AG04450 (cell line): ENCODE results near the gene LOXL4. TPM values are rescaled to one million over a fixed set of nuclear protein-coding genes. Genes with fewer than 3 reads are reported as not detected.

Experiments
- CTCF ChIA-PET: fragments of 300-600, 350-600 bp; formaldehyde crosslinking; extraction: SDS; loops from one replicate; lab custom pipeline; 2022; ENCODE audit warnings: antibody characterized with exemption, inconsistent platforms; lab: Charles Lee
- POLR2A ChIA-PET: fragments of 350-600 bp; formaldehyde crosslinking; extraction: SDS; loops from one replicate; lab custom pipeline; 2021; ENCODE audit warnings: antibody characterized with exemption, inconsistent platforms; lab: Yijun Ruan, JAX
- DNase-seq: peaks from one replicate; pipeline ENCODE4 v3.0.0-alpha.2; 2011; ENCODE audit warnings: low read depth, low spot score
- H3K27ac ChIP-seq: one replicate; pipeline ENCODE4 v1.5.1; 2012; ENCODE audit warnings: low read depth, low read length, control low read depth
- H3K27me3 ChIP-seq: one replicate; pipeline ENCODE4 v1.6.0; 2012; ENCODE audit warnings: low read length; ENCODE audit not compliant: control insufficient read depth, insufficient read depth
- H3K4me3 ChIP-seq: 2 replicates; pipeline ENCODE4 v1.5.1; 2011; ENCODE audit warnings: mild to moderate bottlenecking, low read depth, low read length, control low read depth
- H3K9me3 ChIP-seq: 2 replicates; pipeline ENCODE4 v1.5.1; 2012; ENCODE audit warnings: low read length; ENCODE audit not compliant: control insufficient read depth, insufficient read depth
- CTCF ChIP-seq: IDR thresholded peaks from 2 replicates; pipeline ENCODE4 v1.5.1; 2011; ENCODE audit warnings: low read depth, low read length, control low read depth, inconsistent platforms
- polyA plus RNA-seq: library from polyadenylated mRNA; depleted of rRNA; stranded (reverse); fragments of >200 nt; gene quantifications from 2 replicates; pipeline ENCODE4 v1.2.3, GENCODE V29; 2011

The LOXL4 gene
- polyA plus RNA-seq, 1 experiment: 41.0 TPM

GRCh38 chr10:98244586-98244985 is 23.4 kb downstream of the LOXL4 start:
- no peak overlapping the region for H3K4me3 ChIP-seq
- ChIA-PET POLR2A (no interaction called here), CTCF (interaction anchor here (0.6 to 6.4 kb wide), 4 partner anchors 66 to 149 kb away, joined by 3 to 63 read pairs (median 3); no protein-coding TSS in a partner anchor)
- H3K27me3 ChIP-seq: no peaks in the 10 kb centered on the region
- H3K27ac ChIP-seq: no peak overlapping the region
- TF ChIP-seq CTCF: no peak
- no peak for DNase-seq
- H3K9me3 ChIP-seq: no peaks in the 10 kb centered on the region

- DNase-seq: no peak
- Histone ChIP-seq H3K4me3 (no peak overlapping the region), H3K27me3 (no peaks in the 10 kb centered on the region), H3K27ac (no peak overlapping the region), H3K9me3 (no peaks in the 10 kb centered on the region)
- POLR2A ChIA-PET: no interaction called here
- TF ChIP-seq CTCF: no peak
- CTCF ChIA-PET: interaction anchor here (0.6 to 6.4 kb wide), 5 partner anchors 65 to 171 kb away, joined by 3 to 63 read pairs (median 3); partner anchors contain the start of gene PYROXD2
Measured at GRCh38 chr10:98244141-98244540, 23.9 kb downstream of the LOXL4 start.

GRCh38 chr10:98242823-98243222 is 25.2 kb downstream of the LOXL4 start:
- Histone ChIP-seq H3K27me3 (no peaks in the 10 kb centered on the region), H3K4me3 (no peak overlapping the region), H3K27ac (no peak overlapping the region), H3K9me3 (no peaks in the 10 kb centered on the region)
- no peak for DNase-seq
- POLR2A ChIA-PET: interaction anchor here (1.4 kb wide), 1 partner anchor 66 kb away, joined by 5 read pairs; no protein-coding TSS in a partner anchor
- CTCF ChIA-PET: interaction anchor here (1.1 to 3.9 kb wide), 7 partner anchors 67 to 224 kb away, joined by 3 to 53 read pairs (median 5); no protein-coding TSS in a partner anchor
- TF ChIP-seq CTCF: peak; percentile 69

- Histone ChIP-seq H3K4me3 (no peak overlapping the region), H3K9me3 (no peaks in the 10 kb centered on the region), H3K27ac (no peak overlapping the region), H3K27me3 (no peaks in the 10 kb centered on the region)
- ChIA-PET CTCF (interaction anchor here (0.7 to 3.9 kb wide), 3 partner anchors 69 to 154 kb away, joined by 3 to 53 read pairs (median 17); no protein-coding TSS in a partner anchor), POLR2A (no interaction called here)
- no peak for TF ChIP-seq CTCF
- no peak for DNase-seq
Measured at GRCh38 chr10:98240524-98240923, 27.5 kb downstream of the LOXL4 start.

- no peak overlapping the region for H3K4me3 ChIP-seq
- no peak overlapping the region for H3K27ac ChIP-seq
- TF ChIP-seq CTCF: no peak
- no peak for DNase-seq
- H3K9me3 ChIP-seq: no peaks in the 10 kb centered on the region
- CTCF ChIA-PET: interaction anchor here (0.8 to 2.2 kb wide), 4 partner anchors 68 to 230 kb away, joined by 3 to 19 read pairs (median 4); no protein-coding TSS in a partner anchor
- no peaks in the 10 kb centered on the region for H3K27me3 ChIP-seq
- POLR2A ChIA-PET: no interaction called here
Measured at GRCh38 chr10:98238391-98238790, 29.6 kb downstream of the LOXL4 start.
